HEK293 (cell line): ENCODE measurements around the gene KCNMA1.

Experiments
- CTCF ChIA-PET: fragments of 350-600 bp; formaldehyde crosslinking; extraction: SDS; loops from one replicate; lab custom pipeline; 2021; ENCODE audit warnings: antibody characterized with exemption; lab: Yijun Ruan, JAX
- POLR2A ChIA-PET: fragments of 300-600 bp; formaldehyde crosslinking; extraction: SDS; loops from one replicate; lab custom pipeline; 2020; ENCODE audit warnings: antibody characterized with exemption, inconsistent platforms; lab: Yijun Ruan, JAX
- H3K27ac ChIP-seq: fragments of 200-500 bp; sonication (Bioruptor generic); 2 replicates; pipeline ENCODE4 v1.5.1; 2014; ENCODE audit warnings: low read depth, low read length, control low read depth, inconsistent platforms; ENCODE audit errors: extremely low read depth
- H3K36me3 ChIP-seq, 2 experiments: fragments of 200-500 bp in 1 of 2; sonication (Bioruptor generic) in 1 of 2; 1 replicate in 1 of 2; 2 replicates in 1 of 2; pipeline ENCODE4 v1.5.1; 2014 to 2017; ENCODE audit warnings: inconsistent platforms in 2 of 2, low read length in 2 of 2; ENCODE audit not compliant: control insufficient read depth in 2 of 2, insufficient read depth in 1 of 2
- H3K4me1 ChIP-seq: fragments of 200-500 bp; sonication (Bioruptor generic); 2 replicates; pipeline ENCODE4 v1.5.1; 2014; ENCODE audit warnings: mild to moderate bottlenecking, low read length, inconsistent platforms; ENCODE audit not compliant: control insufficient read depth, insufficient read depth
- H3K4me3 ChIP-seq: 2 replicates; pipeline ENCODE4 v1.5.1; 2011; ENCODE audit warnings: low read depth, mild to moderate bottlenecking, control low read depth, low read length, moderate library complexity
- H3K9me3 ChIP-seq: fragments of 200-500 bp; sonication (Bioruptor generic); 2 replicates; pipeline ENCODE4 v1.5.1; 2014; ENCODE audit warnings: low read depth, low read length, inconsistent platforms; ENCODE audit not compliant: control insufficient read depth, insufficient read depth
- BCL11B ChIP-seq: fragments of 450-650 bp; formaldehyde crosslinking; IDR thresholded peaks from 2 replicates; pipeline ENCODE4 v1.5.1; 2016; ENCODE audit warnings: low read depth, missing biosample characterization, missing genetic modification characterization
- EGR2 ChIP-seq: fragments of 450-650 bp; formaldehyde crosslinking; IDR thresholded peaks from 2 replicates; pipeline ENCODE4 v1.5.1; 2016; ENCODE audit warnings: low read depth, missing biosample characterization, missing genetic modification characterization
- KLF1 ChIP-seq: fragments of 450-650 bp; formaldehyde crosslinking; IDR thresholded peaks from 2 replicates; pipeline ENCODE4 v1.5.1; 2016; ENCODE audit warnings: missing biosample characterization, missing genetic modification characterization
- KLF9 ChIP-seq: fragments of 450-650 bp; formaldehyde crosslinking; IDR thresholded peaks from 2 replicates; pipeline ENCODE4 v1.5.1; 2016; ENCODE audit warnings: missing biosample characterization, missing genetic modification characterization, low read depth
- SCRT2 ChIP-seq: fragments of 450-650 bp; formaldehyde crosslinking; IDR thresholded peaks from 2 replicates; pipeline ENCODE4 v1.5.1; 2016; ENCODE audit warnings: missing biosample characterization, missing genetic modification characterization
- YY2 ChIP-seq: fragments of 450-650 bp; formaldehyde crosslinking; IDR thresholded peaks from 2 replicates; pipeline ENCODE4 v1.5.1; 2016; ENCODE audit warnings: missing biosample characterization, missing genetic modification characterization
- ZBTB26 ChIP-seq: fragments of 450-650 bp; formaldehyde crosslinking; optimal IDR thresholded peaks from 2 replicates; pipeline ENCODE3; 2016; ENCODE audit warnings: missing biosample characterization, mild to moderate bottlenecking, missing genetic modification characterization
- ZFP3 ChIP-seq: fragments of 450-650 bp; formaldehyde crosslinking; IDR thresholded peaks from 2 replicates; pipeline ENCODE4 v1.5.1; 2016; ENCODE audit warnings: low read depth, missing biosample characterization, missing genetic modification characterization
- ZNF132 ChIP-seq: fragments of 450-650 bp; formaldehyde crosslinking; IDR thresholded peaks from 2 replicates; pipeline ENCODE4 v1.5.1; 2017; ENCODE audit warnings: missing biosample characterization, missing genetic modification characterization, borderline replicate concordance
- ZNF239 ChIP-seq: fragments of 450-650 bp; formaldehyde crosslinking; IDR thresholded peaks from 2 replicates; pipeline ENCODE4 v1.5.1; 2016; ENCODE audit warnings: missing biosample characterization, missing genetic modification characterization
- ZNF366 ChIP-seq: fragments of 450-650 bp; formaldehyde crosslinking; conservative IDR thresholded peaks from 2 replicates; pipeline ENCODE4 v1.5.1; 2016; ENCODE audit warnings: missing biosample characterization, missing genetic modification characterization
- ZNF48 ChIP-seq: fragments of 450-650 bp; formaldehyde crosslinking; IDR thresholded peaks from 2 replicates; pipeline ENCODE4 v1.5.1; 2016; ENCODE audit warnings: missing biosample characterization, missing genetic modification characterization
- ZNF501 ChIP-seq: fragments of 450-650 bp; formaldehyde crosslinking; IDR thresholded peaks from 2 replicates; pipeline ENCODE4 v1.5.1; 2016; ENCODE audit warnings: missing biosample characterization, missing genetic modification characterization
- ZNF600 ChIP-seq: fragments of 450-650 bp; formaldehyde crosslinking; IDR thresholded peaks from 2 replicates; pipeline ENCODE4 v1.5.1; 2016; ENCODE audit warnings: missing biosample characterization, missing genetic modification characterization
- ZNF626 ChIP-seq: fragments of 450-650 bp; sonication (Bioruptor Pico); formaldehyde crosslinking; IDR thresholded peaks from 2 replicates; pipeline ENCODE4 v1.5.1; 2018; ENCODE audit warnings: missing biosample characterization, missing genetic modification characterization, inconsistent platforms
- ZNF639 ChIP-seq: fragments of 450-650 bp; formaldehyde crosslinking; IDR thresholded peaks from 2 replicates; pipeline ENCODE4 v1.5.1; 2016; ENCODE audit warnings: missing biosample characterization, missing genetic modification characterization
- ZNF664 ChIP-seq: fragments of 450-650 bp; formaldehyde crosslinking; IDR thresholded peaks from 2 replicates; pipeline ENCODE4 v1.5.1; 2016; ENCODE audit warnings: missing biosample characterization, missing genetic modification characterization
- ZNF670 ChIP-seq: fragments of 450-650 bp; formaldehyde crosslinking; IDR thresholded peaks from 2 replicates; pipeline ENCODE4 v1.5.1; 2016; ENCODE audit warnings: missing biosample characterization, missing genetic modification characterization, low read depth
- ZNF677 ChIP-seq: fragments of 450-650 bp; IDR thresholded peaks from 2 replicates; pipeline ENCODE4 v1.5.0; 2018; ENCODE audit warnings: missing biosample characterization, mild to moderate bottlenecking, missing genetic modification characterization, moderate library complexity
- ZNF792 ChIP-seq: fragments of 450-650 bp; formaldehyde crosslinking; IDR thresholded peaks from 2 replicates; pipeline ENCODE4 v1.5.1; 2016; ENCODE audit warnings: missing biosample characterization, missing genetic modification characterization
- ZSCAN18 ChIP-seq: fragments of 450-650 bp; formaldehyde crosslinking; IDR thresholded peaks from 2 replicates; pipeline ENCODE4 v1.5.1; 2016; ENCODE audit warnings: missing biosample characterization, missing genetic modification characterization
- ZSCAN5A ChIP-seq: fragments of 450-650 bp; formaldehyde crosslinking; IDR thresholded peaks from 2 replicates; pipeline ENCODE4 v1.5.1; 2016; ENCODE audit warnings: missing biosample characterization, missing genetic modification characterization

KCNMA1 gene

GRCh38 chr10:77436257-77436975, 201.2 kb downstream of the KCNMA1 start:
- Histone ChIP-seq H3K4me1 (no peaks in the 10 kb centered on the region), H3K36me3 (no peaks in the 10 kb centered on the region), H3K27ac (no peak overlapping the region), H3K4me3 (no peak overlapping the region), H3K9me3 (no peaks in the 10 kb centered on the region)
- ChIA-PET CTCF (interaction anchor here (0.6 to 1.8 kb wide), 5 partner anchors 8 to 275 kb away, joined by 3 to 6 read pairs (median 4); no protein-coding TSS in a partner anchor), POLR2A (no interaction called here)
- peak; percentile 76; the same call in 1 of the 2 replicates for TF ChIP-seq ZNF664
- no peak for TF ChIP-seq BCL11B (tag by site-specific recombination)

- CTCF ChIA-PET, result interaction anchor here (0.6 to 1.1 kb wide), 2 partner anchors 211 to 259 kb away, joined by 3 read pairs; no protein-coding TSS in a partner anchor
Observed at GRCh38 chr10:77433546-77433945, 204.1 kb downstream of the KCNMA1 start.

More at GRCh38 chr10:77433546-77433945, 204.1 kb downstream of the KCNMA1 start:
- TF ChIP-seq ZNF239 (tag by site-specific recombination) (no peak), SCRT2 (tag by site-specific recombination) (no peak), ZSCAN5A (tag by site-specific recombination) (no peak), ZFP3 (tag by site-specific recombination) (no peak), EGR2 (tag by site-specific recombination) (no peak), ZNF132 (no peak), ZNF670 (no peak), ZBTB26 (no peak), ZNF600 (tag by site-specific recombination) (no peak), ZNF677 (tag by site-specific recombination) (no peak), ZNF639 (no peak), ZNF501 (tag by site-specific recombination) (no peak), KLF1 (tag by site-specific recombination) (no peak), ZSCAN18 (tag by site-specific recombination) (no peak), KLF9 (tag by site-specific recombination) (no peak), ZNF626 (no peak), YY2 (tag by site-specific recombination) (no peak), ZNF48 (no peak), ZNF792 (tag by site-specific recombination) (no peak), ZNF366 (tag by site-specific recombination) (no peak)
- no peak overlapping the region for H3K27ac ChIP-seq
- no peaks in the 10 kb centered on the region for H3K9me3 ChIP-seq
- POLR2A ChIA-PET, result no interaction called here
- H3K4me1 ChIP-seq, result no peaks in the 10 kb centered on the region
- no peak overlapping the region for H3K4me3 ChIP-seq
- no peaks in the 10 kb centered on the region for H3K36me3 ChIP-seq
